Spinal cord (tissue), 10 donors: ENCODE data around the gene RASGRP1. TPM values are rescaled to one million over a fixed set of nuclear protein-coding genes. Genes with fewer than 3 reads are reported as not detected.

Experiments used
- DNase-seq, 6 donors: peaks; one replicate each; pipeline versions ENCODE4 v3.0.0 to v3.0.0-alpha.2; 2013 to 2015; ENCODE audit warnings: low spot score in 6 of 6, low read depth in 4 of 6
- H3K27ac ChIP-seq: one replicate; pipeline ENCODE4 v1.5.1; 2013; ENCODE audit warnings: low read depth, low read length, control low read depth
- H3K27me3 ChIP-seq: one replicate; pipeline ENCODE4 v1.6.1; 2013; ENCODE audit warnings: low read length; ENCODE audit not compliant: control insufficient read depth, insufficient read depth
- H3K36me3 ChIP-seq: one replicate; pipeline ENCODE4 v1.6.1; 2013; ENCODE audit warnings: low read length; ENCODE audit not compliant: control insufficient read depth, insufficient read depth
- H3K4me1 ChIP-seq: one replicate; pipeline ENCODE4 v1.6.1; 2013; ENCODE audit warnings: low read length; ENCODE audit not compliant: control insufficient read depth, insufficient read depth
- H3K4me3 ChIP-seq: one replicate; pipeline ENCODE4 v1.5.1; 2013; ENCODE audit warnings: low read depth, low read length, control low read depth
- H3K9me3 ChIP-seq: one replicate; pipeline ENCODE4 v1.6.1; 2013; ENCODE audit warnings: low read length; ENCODE audit not compliant: control insufficient read depth, insufficient read depth
- WGBS: methylation state at CpG from one replicate; pipeline ENCODE4 v1.1.5; 2013; ENCODE audit warnings: missing lambda C conversion rate; ENCODE audit not compliant: insufficient coverage; 5-methylcytosine and 5-hydroxymethylcytosine counted together
- polyA plus RNA-seq, 2 donors: library from polyadenylated mRNA; unstranded; fragments of 120-200 nt; gene quantifications; one replicate each; pipeline ENCODE4 v1.2.1, GENCODE V29; 2013; ENCODE audit not compliant: insufficient read length in 2 of 2
- total RNA-seq, 2 donors: library from RNA; depleted of rRNA in 1 of 2; stranded (reverse); fragments of 120-200 nt in 1 of 2; fragments of >200 nt in 1 of 2; gene quantifications; one replicate each; pipeline versions ENCODE4 v1.2.3 to v1.2.4, GENCODE V29; 2013 to 2014
- donor health status: healthy.

RASGRP1 gene
- total and polyA plus RNA-seq, 4 donors, result 3.3 to 6.0 (median 4.2) TPM

GRCh38 chr15:38517312-38517975, 47.2 kb downstream of the RASGRP1 start:
- Histone ChIP-seq H3K27me3 (no peaks in the 10 kb centered on the region), H3K4me3 (no peak overlapping the region)
- 100% methylated on average over 1 of the region's 2 CpGs for WGBS

GRCh38 chr15:38516626-38517025, 48.0 kb downstream of the RASGRP1 start:
- peak in 1 of 6 donors; percentile 9 for DNase-seq
- H3K9me3 ChIP-seq, result no peaks in the 10 kb centered on the region
- H3K27me3 ChIP-seq, result no peaks in the 10 kb centered on the region
- 45% methylated on average over 2 of the region's 5 CpGs for WGBS
- H3K4me1 ChIP-seq, result peaks cover 3% of the 10 kb centered on the region
- no peak overlapping the region for H3K27ac ChIP-seq
- no peak overlapping the region for H3K4me3 ChIP-seq
- H3K36me3 ChIP-seq, result no peaks in the 10 kb centered on the region

More at GRCh38 chr15:38517312-38517975, 47.2 kb downstream of the RASGRP1 start:
- H3K27ac ChIP-seq, result no peak overlapping the region
- H3K9me3 ChIP-seq, result no peaks in the 10 kb centered on the region
- peaks cover 3% of the 10 kb centered on the region for H3K4me1 ChIP-seq
- no peaks in the 10 kb centered on the region for H3K36me3 ChIP-seq
- DNase-seq, result no peak

GRCh38 chr15:38514601-38515000, 50.0 kb downstream of the RASGRP1 start:
- no peak overlapping the region for H3K27ac ChIP-seq
- no peak overlapping the region for H3K4me3 ChIP-seq
- DNase-seq, result peak in 2 of 6 donors; percentile 36 to 42
- no peaks in the 10 kb centered on the region for H3K27me3 ChIP-seq
- no peaks in the 10 kb centered on the region for H3K36me3 ChIP-seq
- 27% methylated on average over 2 of the region's 2 CpGs for WGBS
- H3K9me3 ChIP-seq, result no peaks in the 10 kb centered on the region
- no peaks in the 10 kb centered on the region for H3K4me1 ChIP-seq

- H3K36me3 ChIP-seq, result no peaks in the 10 kb centered on the region
- WGBS, result no CpG with 5 or more reads among the region's 1 CpG
- peak in 1 of 6 donors; percentile 30 for DNase-seq
- no peak overlapping the region for H3K4me3 ChIP-seq
- H3K4me1 ChIP-seq, result no peaks in the 10 kb centered on the region
- no peaks in the 10 kb centered on the region for H3K27me3 ChIP-seq
- no peak overlapping the region for H3K27ac ChIP-seq
- no peaks in the 10 kb centered on the region for H3K9me3 ChIP-seq
Measured at GRCh38 chr15:38512901-38513300, 51.7 kb downstream of the RASGRP1 start.

- H3K36me3 ChIP-seq, result no peaks in the 10 kb centered on the region
- no peaks in the 10 kb centered on the region for H3K4me1 ChIP-seq
- no peaks in the 10 kb centered on the region for H3K27me3 ChIP-seq
- WGBS, result 93% methylated on average over 3 of the region's 4 CpGs
- no peaks in the 10 kb centered on the region for H3K9me3 ChIP-seq
- H3K27ac ChIP-seq, result no peak overlapping the region
- H3K4me3 ChIP-seq, result no peak overlapping the region
- DNase-seq, result no peak
Measured at GRCh38 chr15:38509152-38509551, 55.5 kb downstream of the RASGRP1 start.

GRCh38 chr15:38508647-38509046, 56.0 kb downstream of the RASGRP1 start:
- no peaks in the 10 kb centered on the region for H3K36me3 ChIP-seq
- WGBS, result 89% methylated on average over 3 of the region's 3 CpGs
- peak in 1 of 6 donors; percentile 66 for DNase-seq
- no peak overlapping the region for H3K27ac ChIP-seq
- no peak overlapping the region for H3K4me3 ChIP-seq
- no peaks in the 10 kb centered on the region for H3K27me3 ChIP-seq
- no peaks in the 10 kb centered on the region for H3K9me3 ChIP-seq
- H3K4me1 ChIP-seq, result no peaks in the 10 kb centered on the region

- WGBS, result 97% methylated on average over 7 of the region's 7 CpGs
- H3K4me3 ChIP-seq, result no peak overlapping the region
- H3K27ac ChIP-seq, result no peak overlapping the region
- no peaks in the 10 kb centered on the region for H3K4me1 ChIP-seq
- no peaks in the 10 kb centered on the region for H3K9me3 ChIP-seq
- no peak for DNase-seq
- no peaks in the 10 kb centered on the region for H3K27me3 ChIP-seq
- no peaks in the 10 kb centered on the region for H3K36me3 ChIP-seq
Measured at GRCh38 chr15:38507570-38507969, 57.0 kb downstream of the RASGRP1 start.

GRCh38 chr15:38506997-38507396, 57.6 kb downstream of the RASGRP1 start:
- Histone ChIP-seq H3K27ac (no peak overlapping the region), H3K9me3 (no peaks in the 10 kb centered on the region), H3K27me3 (no peaks in the 10 kb centered on the region), H3K4me1 (no peaks in the 10 kb centered on the region), H3K4me3 (no peak overlapping the region), H3K36me3 (no peaks in the 10 kb centered on the region)
- WGBS, result 100% methylated on average over 1 of the region's 4 CpGs
- DNase-seq, result no peak

- no CpG with 5 or more reads among the region's 4 CpGs for WGBS
- Histone ChIP-seq H3K27me3 (no peaks in the 10 kb centered on the region), H3K36me3 (no peaks in the 10 kb centered on the region), H3K4me3 (no peak overlapping the region), H3K27ac (no peak overlapping the region), H3K4me1 (no peaks in the 10 kb centered on the region), H3K9me3 (no peaks in the 10 kb centered on the region)
- DNase-seq, result no peak
Measured at GRCh38 chr15:38504680-38505467, 59.7 kb downstream of the RASGRP1 start.

GRCh38 chr15:38503496-38503895, 61.1 kb downstream of the RASGRP1 start:
- no peak overlapping the region for H3K4me3 ChIP-seq
- no peaks in the 10 kb centered on the region for H3K36me3 ChIP-seq
- DNase-seq, result peak in 1 of 6 donors; percentile 74
- WGBS, result 67% methylated on average over 1 of the region's 2 CpGs
- no peaks in the 10 kb centered on the region for H3K4me1 ChIP-seq
- H3K27me3 ChIP-seq, result no peaks in the 10 kb centered on the region
- no peak overlapping the region for H3K27ac ChIP-seq
- no peaks in the 10 kb centered on the region for H3K9me3 ChIP-seq
